GM12872 (cell line): ENCODE data around the gene HELZ2.

Experiments
- CTCF ChIP-seq: IDR thresholded peaks from 3 replicates; pipeline ENCODE4 v1.5.1; 2011; ENCODE audit warnings: low read depth, mild to moderate bottlenecking, low read length, moderate library complexity; ENCODE audit not compliant: insufficient read depth

Gene HELZ2

GRCh38 chr20:63542696-63543095, 31.3 kb downstream of the HELZ2 start:
- TF ChIP-seq CTCF: no peak

GRCh38 chr20:63542031-63542559, 31.9 kb downstream of the HELZ2 start:
- no peak for TF ChIP-seq CTCF

- TF ChIP-seq CTCF: no peak
These were observed 32.7 kb downstream of the HELZ2 start for GRCh38 chr20:63541371-63541770.

GRCh38 chr20:63540417-63541186, 33.4 kb downstream of the HELZ2 start:
- no peak for TF ChIP-seq CTCF

- no peak for TF ChIP-seq CTCF
These were observed 34.3 kb downstream of the HELZ2 start for GRCh38 chr20:63539441-63540370.

- TF ChIP-seq CTCF: no peak
These were observed 35.0 kb downstream of the HELZ2 start for GRCh38 chr20:63539092-63539430.

GRCh38 chr20:63538204-63539091, 35.6 kb downstream of the HELZ2 start:
- no peak for TF ChIP-seq CTCF
